GM19099 (cell line): Measurements from ENCODE around the gene PTPN20.

Experiments
- POLR2A ChIP-seq: IDR thresholded peaks from 3 replicates; pipeline ENCODE4 v1.6.1; 2011; ENCODE audit warnings: low read depth; ENCODE audit not compliant: insufficient read length; ENCODE audit errors: extremely low read depth

Gene PTPN20

DNA sequence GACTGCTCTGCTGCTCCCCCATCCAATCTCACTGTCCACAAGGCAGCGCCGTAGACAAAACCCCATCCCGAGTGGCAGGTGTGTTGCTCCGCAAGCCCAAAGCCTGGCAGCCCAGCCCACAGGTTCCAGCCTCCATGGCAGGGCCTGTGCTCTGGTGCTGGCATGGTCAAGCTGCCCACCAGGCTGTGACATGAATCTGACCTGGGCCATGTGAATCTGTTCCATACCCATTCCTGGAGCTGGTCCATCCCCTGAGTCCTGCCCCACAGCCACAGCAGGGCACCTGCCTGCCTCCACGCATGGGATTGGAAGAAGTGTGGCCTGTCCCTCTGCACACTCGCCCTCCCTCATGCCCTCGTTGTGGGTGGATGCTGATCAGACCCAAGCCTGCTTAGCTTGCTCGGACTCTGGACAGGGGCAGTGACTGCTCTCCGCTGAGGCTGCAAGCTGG is 128.8 kb downstream of the PTPN20 start:
- no peak for TF ChIP-seq POLR2A

DNA sequence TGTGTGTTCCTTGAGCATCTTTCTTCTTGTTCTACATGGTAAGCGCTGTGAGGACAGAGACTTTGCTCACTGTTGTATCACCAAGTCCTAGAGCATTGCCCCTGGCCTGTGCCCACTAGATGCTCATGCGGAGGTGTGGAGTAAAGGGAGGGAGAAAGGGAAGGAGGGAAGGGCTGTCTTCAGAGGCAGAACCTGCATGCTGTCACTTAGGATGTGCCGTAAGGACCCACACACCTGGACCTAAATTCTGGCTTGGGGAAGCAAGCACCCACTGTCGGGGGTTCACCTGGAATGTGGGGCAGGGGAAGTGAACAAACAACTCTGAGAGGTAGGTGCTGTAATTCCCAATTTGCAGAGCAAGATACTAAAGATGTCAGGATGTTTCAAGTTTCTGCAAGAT is 129.5 kb downstream of the PTPN20 start:
- no peak for TF ChIP-seq POLR2A

DNA sequence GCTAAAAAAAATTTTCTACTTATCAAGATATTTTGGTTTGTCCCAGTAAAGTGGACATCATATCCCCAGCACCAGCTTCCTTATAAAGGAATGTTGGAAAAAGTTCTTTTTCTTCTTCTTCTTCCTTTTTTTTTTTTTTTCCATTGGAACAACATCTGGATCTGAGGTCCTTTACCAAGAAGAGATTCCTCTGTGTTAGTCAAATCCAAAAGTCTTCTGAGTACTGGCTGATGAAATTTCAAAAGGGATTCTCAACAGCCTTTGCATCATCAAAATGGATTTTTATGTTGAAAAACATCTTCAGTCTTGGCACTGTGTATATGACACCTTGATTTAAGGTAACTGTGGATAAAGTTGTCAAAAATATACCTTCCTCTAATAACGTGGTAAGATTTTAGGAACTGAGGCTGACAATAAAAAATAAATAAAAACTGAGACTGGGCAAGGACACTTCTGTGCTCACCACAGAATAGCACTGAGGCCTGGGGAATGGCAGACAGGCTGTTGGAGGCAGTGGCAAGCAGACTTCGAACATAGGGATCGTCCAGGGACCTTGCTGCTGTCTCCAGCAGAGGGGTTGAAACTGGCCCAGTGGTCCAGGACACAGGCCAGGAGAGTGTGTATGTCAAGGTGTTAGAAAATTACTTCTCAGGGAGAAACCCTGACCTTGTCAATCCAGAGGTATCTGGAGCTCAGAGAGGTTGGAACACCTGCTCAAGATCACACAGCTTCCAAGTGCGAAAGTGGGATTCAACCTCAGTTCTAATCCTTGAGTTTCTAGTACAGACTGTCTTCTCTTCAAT is 130.4 kb downstream of the PTPN20 start:
- TF ChIP-seq POLR2A: no peak

DNA sequence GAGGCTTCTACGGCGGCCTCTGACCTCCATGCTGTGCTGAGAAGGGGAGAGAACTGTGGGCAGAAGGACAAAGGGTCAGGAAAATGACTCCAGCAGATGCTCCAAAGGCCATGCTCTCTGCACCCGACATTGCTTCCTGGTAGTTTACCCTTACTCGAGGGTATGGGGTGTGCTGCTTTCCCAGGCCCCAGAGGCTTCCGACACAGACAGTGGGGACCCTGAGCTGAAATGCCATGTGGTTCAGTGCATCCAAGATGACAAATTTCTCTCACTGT is 130.9 kb downstream of the PTPN20 start:
- no peak for TF ChIP-seq POLR2A

DNA sequence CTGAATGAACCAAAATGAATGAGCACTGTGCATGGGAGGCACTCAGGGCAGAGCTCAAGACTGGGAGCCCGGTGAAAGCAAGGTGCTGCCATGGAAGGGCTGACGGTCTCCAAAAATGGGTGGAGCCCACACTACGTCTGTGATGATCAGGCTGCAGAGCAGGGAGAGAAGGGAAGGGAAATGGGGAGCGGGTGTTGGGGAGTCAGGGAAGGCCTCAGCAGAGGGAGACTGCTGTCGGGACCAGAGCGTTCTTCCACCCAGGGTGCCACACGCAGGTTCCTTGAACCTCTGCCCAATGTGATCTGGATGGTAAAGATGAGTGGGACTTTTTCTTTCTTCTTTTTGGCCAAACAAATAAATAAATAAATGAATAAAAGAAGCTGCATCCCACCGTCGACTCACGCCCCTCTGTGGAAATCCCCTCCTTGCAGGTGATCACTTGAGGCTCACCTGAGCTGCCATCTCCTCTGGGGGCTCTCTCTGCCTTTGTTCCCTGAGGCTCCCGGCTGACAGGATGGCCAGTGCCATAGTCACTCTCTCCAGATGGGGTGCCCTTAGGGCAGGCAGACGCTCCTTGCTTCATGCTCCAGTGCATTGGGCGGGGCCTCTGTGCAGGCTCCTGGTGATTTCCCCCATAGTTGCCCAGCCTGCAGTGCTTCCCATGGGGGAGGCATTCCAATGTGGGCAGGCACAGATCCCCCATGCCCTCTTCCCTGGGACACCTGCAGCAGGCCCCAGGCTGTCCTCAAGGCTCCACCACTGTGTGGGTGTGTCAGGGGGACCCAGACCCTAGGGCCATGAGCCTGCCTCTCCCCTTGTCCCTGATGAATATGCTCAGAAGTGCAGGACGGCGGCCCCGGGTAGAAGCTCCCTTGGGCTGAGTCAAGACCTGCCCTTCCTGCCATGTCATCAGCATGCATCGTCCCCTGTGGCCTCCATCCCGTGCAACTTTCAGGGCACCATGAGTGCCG is 131.8 kb downstream of the PTPN20 start:
- TF ChIP-seq POLR2A: no peak

DNA sequence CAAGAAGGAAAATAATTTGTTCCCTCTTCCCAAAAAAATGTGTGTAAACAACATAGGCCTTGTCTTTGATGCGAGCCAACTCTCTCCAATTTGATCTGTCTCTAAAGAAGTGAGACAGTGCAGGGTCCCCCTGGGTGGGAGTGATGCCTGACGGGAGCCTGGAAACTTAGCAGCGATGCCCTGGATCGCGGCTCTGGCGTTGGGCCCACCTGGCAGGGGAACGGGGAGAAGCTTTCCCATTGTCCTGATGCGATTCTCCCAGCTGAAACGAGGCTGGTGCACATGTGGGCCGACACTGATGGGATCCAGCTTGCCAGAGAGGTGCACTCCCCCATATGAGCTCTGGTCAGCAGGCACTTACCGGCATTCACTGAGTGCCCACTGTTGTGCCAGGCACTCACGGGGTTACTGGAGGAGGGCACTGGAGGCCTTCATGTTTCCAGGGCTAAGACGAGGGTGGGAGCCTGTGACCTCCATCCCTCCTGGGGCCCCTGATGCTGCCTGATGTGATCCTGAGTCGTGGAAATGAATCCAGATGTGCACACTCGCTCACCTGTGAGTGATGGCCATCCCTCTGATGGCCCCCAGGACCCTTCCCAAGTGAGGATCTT is 132.8 kb downstream of the PTPN20 start:
- no peak for TF ChIP-seq POLR2A

DNA sequence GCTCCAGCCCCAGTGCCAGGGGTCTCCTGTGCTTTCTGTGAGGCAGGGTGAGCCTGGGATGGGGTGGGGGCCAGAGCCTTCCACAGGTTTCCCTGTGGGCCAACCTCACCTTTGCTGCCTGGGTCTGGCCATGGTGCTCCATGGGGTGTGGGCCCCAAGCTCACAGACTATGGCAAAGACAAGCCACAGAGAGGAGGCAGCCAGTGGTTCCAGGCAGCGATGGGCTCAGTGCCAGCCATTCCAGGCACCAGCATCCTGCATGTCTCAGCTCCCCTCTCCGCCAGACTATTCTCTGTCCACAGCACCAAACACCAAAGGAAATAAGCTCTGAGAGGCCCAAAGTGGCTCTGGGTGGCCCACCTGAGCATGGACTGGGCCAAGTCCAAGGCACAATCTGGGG is 133.5 kb downstream of the PTPN20 start:
- no peak for TF ChIP-seq POLR2A

DNA sequence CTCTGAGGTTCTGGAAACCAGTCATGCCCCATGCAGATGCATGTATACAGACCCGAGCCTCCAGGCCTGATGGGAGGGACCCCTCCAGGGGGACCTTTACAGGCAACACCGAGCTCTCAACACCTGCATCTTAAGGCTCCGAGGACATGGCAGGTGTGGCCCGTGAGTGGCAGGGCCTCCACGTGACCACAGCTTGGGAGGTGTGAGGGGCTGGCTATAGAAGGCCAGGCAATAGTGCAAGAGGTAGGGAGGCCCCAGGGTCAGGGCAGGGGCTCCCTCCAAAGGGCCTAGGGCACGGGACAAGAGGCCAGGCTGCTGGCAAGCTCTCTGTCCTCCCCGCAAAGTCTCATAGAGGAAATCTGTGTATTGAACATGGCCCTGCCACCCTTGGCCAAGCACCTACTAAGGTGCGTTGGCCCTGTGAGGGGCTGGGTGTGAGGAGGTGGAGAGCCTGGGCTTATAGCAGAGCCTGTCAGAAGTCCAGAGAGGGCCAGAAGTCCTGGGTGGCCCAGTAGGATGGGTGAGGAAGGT is 134.2 kb downstream of the PTPN20 start:
- no peak for TF ChIP-seq POLR2A

DNA sequence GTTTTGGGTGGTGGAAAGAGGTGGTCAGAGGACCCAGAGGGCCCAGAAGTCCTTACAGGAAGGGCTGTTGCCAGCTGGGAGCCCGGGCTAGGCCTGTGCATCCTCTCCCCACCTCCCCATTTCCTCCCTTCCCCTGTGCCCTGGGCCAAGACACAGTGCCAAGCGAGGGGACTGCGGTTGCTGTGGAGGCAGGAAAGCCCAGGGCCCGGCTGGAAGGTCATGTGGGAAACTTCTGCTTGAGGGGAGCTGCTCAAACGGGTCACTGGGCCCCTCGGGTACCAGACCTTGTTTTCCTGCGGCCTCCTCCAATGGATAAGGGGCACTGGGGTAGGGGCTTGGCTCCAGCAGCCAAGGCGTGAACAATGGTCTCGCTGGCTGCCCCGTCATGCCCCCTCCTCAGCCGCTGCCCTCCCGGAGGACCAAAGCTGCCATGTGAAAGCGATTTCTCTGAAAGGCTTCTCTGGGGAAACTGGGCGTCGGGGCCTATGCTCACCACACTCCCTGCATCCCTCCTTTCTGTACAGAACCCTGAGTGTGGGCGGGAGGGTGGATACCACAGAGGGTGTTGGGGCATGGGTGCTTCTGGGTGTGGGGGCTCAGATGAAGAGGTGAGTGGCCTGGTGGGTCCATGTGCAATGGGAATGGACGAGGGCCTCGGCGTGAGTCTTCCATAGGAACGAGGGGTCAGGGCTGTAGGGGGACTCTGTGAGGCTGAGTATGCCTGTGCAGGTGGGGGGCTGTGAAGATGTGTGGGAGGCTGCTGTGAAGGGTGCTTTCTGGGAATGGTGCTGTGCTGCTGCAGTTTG is 135.3 kb downstream of the PTPN20 start:
- TF ChIP-seq POLR2A: no peak

DNA sequence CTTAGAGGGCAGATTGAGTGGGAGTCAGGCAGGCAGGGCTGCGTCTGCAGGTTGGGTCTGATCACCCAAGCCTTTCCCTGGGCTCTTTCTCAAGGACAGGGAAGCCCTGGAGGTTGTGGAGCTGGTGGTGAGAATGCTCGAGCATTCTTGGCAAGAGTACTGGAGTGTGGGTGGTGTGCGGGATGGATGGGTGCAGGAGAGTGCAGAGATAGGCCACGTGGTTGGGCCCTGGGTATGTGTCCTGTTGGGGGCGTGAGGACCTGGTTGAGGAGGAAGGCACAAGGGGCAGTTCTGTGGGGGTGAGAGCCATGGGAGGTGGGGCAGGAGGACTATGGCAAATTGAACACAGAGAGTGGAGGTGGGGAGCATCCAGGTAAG is 135.9 kb downstream of the PTPN20 start:
- TF ChIP-seq POLR2A: no peak

DNA sequence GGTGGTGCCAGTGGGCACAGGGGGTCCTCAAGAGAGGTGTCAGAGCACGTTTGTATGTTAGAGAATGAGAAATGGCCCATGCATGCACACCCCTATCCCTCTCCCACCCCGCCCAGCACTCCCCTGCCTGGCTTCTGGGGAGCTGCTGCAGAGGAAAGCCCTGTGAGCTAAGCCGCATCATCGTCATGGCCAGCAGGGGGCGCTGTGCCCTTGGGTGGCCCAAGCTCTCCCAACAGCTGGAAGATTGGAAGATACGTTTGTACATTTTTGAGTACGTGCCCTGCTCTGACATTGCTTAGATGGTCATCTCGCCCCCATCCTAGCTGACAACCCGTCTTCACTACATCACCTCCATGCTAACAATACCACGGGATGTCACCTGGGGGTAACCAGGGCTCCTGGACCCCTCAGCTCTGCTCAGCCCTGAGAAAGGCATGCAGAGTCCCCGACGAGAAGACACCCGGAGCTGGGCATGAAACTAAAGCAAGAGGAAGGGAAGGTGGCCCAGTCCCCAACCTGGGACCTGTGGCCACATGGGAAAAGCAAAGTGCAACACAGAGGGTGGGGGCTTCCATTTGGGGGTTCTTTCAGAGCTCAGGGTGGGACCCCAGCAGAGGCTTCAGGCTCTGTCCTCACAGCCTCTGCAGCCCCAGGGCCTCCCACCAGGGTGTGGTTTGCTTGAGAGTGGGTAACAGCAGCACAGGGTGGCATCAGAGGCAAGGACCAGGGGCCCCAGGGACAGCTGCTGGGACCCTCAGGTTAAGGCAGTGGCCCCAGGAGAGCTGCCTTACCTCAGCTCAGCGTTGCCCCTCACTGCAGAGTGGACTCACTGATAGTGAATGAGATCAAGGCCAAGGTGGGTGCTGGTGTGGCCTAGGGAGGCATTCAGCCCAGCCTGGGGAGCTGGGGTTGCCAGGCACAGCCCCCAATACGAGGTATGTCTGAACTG is 136.6 kb downstream of the PTPN20 start:
- no peak for TF ChIP-seq POLR2A

DNA sequence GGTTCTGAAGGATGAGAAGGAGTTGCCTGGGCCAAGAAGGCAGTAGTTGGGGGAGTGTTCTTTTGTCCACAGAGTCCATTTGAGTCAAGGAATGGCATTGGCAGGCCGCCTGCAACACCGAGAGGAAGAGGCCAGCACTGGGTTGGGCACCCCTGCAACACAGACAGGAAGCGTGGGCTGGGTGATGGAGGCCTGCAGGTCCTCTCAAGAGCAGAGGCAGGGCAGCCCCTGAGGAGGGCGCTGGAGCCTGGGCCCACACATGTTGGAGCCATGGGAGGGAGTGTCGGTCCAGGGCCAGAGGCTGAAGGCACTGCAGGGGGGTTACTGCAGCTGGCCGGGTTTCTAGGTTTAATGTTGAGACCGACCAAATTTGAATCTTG is 137.3 kb downstream of the PTPN20 start:
- no peak for TF ChIP-seq POLR2A

DNA sequence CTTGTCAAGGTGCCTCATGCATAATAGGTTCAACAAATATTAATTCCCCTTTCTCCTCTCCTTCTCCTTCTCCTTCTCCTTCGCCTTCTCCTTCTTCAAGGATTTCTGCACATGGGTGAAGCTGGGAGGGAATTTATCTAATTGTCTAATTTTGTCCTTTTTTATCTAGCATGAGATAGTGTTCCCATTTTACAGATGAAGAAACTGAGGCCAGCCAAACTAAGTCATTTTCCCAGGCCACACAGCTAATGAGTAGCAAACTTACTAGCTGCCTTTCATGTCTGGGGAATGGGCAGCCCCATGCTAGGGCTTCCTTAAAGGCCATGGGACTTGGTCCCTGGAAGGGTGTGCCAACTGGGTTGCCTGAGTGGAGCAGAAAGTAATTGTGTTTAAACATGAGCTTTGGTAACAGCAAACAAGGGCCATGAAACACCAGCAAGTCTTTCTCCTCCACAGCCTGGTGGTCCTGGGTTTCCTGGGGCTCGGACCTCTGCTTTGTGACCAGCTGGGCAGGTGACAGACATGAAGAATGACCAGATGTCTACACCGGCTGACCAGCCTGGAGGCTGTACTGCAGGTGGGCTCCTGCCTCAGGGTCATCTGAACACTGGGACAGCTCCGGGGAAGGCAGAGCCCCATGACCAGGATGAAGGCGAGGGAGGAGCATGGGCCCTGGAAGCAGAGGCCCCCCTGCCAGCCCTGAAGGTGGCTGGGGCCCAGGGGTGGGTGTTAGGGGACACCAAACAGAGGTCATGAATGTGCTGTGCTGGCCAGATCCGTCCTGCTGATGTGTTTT is 138.0 kb downstream of the PTPN20 start:
- TF ChIP-seq POLR2A: no peak
